ENCODE results near the gene ABR. TPM values are rescaled to one million over a fixed set of nuclear protein-coding genes. Genes with fewer than 3 reads are reported as not detected.
"Not testable (repeated sequence)": the region's sequence is repeated elsewhere in the genome, so short reads cannot be mapped to it uniquely, and the experiment has no call there.

Gene ABR
- total RNA-seq, 1 donor = 64.6 TPM

DNA sequence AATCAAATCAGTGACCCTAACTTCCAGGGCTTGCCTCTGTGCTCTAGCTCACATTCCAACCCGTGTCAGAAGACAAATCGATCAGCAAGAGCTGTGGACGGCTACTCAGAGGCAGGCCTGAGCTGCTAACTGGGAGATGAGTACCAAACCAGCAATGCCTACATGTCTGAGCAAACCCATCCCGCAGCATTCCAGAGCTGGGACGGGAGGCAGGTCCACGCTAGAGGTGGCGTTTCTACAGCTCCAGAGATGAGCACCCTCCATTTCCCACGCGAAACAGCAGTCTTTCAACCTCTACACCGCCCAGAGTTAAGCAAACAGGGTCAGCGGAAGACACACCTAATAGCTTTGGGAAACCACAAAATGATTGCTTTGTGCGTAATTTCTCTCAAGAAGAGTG, 206.7 kb downstream of the ABR start:
- no peak for DNase-seq (ENCODE audit: low read depth in 2 of 3, low spot score in 2 of 3)

DNA sequence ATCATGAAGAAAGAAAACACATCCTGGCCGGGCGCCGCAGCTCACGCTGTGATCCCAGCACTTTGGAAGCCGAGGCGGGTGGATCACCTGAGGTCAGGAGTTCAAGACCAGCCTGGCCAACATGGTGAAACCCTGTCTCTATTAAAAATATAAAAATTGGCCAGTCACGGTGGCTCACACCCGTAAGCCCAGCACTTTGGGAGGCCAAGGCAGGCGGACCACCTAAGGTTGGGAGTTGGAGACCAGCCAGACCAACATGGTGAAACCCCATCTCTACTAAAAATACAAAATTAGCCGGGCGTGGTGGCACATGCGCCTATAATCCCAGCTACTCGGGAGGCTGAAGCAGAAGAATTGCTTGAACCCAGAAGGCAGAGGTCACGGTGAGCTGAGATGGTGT, 207.9 kb downstream of the ABR start:
- DNase-seq (ENCODE audit: low read depth in 2 of 3, low spot score in 2 of 3) = not testable (repeated sequence)

DNA sequence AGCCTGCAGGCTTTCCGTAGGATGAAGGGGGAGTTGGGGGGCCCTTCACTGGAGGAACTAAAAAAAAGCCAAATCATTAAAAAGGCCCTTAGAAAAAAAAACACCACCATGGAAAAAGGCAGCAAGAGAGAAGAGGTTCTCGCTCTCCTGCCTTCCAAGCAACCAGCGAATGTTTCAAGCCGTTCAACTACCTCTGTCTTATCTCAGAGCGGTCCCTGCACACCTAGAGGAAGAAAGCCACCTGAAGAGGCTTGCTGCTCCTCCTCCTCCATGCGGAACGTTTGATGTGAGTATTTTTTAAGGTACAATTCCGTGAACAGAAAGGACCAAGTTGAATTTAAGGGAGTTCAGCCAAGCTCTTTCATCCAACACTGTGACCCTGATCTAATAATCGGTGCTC, 209.4 kb downstream of the ABR start:
- no peak for DNase-seq (ENCODE audit: low read depth in 2 of 3, low spot score in 2 of 3)

DNA sequence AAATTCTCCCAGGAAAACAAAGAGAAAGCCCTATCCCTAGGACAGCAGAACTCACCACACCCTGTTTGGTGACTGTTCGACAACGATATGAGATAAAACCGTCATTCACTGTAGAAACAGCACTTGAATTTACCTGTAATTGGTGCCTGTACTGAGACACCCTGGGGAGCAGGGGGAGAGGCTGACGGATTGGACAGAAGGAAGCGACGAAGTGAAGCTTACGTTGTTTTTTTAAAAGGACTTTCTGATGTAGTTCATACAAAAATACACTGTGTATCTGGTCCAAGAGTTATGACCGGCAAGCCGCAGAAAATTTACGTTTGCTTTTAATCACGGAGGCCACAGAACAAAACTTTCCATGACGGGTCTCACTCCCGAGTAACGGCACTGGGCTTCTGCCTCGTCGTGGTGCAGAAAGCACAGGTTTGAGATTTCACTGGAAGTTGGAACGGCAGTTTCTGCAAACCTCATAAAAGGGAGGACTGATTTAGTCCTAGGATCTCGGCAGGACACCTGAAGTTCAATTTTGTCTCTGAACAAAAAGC, 209.9 kb downstream of the ABR start:
- peak in 1 of 3 donors; percentile 36 for DNase-seq (ENCODE audit: low read depth in 2 of 3, low spot score in 2 of 3)

DNA sequence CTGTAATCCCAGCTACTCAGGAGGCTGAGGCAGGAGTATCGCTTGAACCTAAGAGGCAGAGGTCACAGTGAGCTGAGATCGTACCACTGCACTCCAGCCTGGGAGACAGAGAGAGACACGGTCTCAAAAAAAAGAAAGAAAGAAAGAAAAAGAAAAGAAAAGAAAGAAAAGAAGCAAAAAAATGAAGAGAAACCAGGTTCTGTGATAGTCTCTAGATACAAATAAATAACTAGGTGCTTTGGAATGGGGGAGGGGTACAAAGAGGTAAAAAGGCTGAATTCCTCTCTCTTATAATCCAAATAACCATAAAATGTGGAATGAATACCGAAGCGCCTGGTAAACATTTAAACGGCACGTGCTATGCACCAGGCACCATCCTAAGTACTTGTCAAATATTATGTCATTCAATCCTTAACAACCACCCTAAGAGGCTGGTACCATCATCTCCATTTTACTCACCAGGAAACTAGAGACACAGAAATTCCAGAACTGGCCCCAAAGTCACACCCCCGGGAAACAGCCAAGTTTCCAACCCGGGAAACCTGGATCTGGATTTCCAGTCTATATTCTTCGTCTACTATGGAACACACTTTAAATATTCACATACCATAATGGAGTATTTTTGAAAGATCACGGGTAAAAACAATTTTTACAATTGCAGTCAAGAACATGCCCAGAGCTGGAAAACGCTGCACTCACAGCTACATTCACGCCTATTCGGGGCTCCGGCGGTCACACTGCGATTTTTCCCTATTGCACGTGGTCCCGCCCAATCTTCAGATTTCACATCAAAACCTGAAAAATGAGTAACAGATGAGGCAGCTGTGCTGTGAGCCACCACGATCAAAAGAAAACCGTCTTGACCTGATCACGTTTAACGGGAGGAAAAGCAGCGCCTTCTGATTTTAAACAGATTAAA, 210.7 kb downstream of the ABR start:
- DNase-seq (ENCODE audit: low read depth in 2 of 3, low spot score in 2 of 3) = no peak

DNA sequence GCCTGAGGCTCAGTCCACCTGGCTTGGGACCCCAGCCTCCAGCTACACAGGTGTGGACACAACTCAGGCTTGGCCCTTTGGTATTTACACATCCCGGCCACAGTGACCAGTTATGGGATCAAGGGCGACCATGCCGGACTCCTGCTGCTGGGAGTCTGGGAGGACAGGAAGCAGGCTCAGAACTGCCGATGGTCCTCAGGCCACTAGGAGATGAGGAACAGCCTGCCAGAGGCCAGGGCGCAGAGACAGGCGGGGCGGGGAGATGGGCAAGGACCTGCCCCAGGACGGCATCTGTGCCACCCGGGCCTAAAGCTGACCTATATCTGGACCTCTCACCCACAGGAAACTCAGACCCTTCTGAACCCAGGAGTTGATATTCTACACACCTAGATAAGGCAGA, 212.7 kb downstream of the ABR start:
- DNase-seq (ENCODE audit: low read depth in 2 of 3, low spot score in 2 of 3) = no peak

DNA sequence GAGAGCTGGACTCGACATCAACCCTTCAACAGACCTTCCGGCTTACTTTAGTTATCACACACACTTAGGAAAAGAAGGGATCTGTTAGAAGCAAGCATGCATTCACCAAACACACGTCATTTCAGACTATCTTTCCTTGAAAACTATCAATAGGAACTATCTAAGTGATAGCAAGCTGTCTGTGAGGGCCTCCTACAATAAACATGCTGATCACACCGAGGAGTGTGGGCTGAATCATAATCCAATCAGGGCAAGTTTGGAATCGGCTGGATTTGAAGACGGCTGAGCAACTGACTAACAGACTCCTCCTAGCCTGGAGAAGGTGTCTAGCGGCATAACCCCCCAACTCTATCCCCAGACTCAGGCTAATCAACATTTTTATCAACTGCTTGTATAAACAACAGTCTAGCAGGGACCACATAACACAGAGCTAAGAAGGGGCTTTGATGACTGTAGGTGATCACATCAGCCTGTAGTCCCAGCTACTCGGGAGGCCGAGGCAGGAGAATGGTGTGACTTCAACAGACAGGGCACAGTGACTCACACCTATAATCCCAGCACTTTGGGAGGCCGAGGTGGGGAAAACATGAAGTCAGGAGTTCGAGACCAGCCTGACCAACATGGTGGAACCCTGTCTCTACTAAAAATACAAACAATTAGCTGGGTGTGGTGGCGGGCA, 214.3 kb downstream of the ABR start:
- no peak for DNase-seq (ENCODE audit: low read depth in 2 of 3, low spot score in 2 of 3)

DNA sequence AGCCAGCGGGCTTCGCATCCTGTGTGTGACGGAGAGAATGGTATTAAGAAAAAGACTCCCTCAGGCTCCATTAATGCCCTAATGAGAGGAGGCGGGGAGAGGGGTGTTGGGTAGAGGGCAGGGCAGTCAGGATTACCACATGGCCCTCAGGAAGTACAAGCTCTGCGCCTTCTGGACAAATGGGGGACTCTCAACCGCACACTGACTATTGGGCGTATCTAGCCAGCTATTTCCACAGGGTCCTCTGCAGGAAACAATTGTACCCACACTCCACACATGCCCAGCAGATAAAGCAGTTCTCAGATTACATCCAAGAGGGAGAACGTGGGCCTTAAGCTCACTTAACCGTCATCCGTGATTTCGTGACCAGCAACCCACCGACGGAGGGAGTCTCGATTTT, 214.9 kb downstream of the ABR start:
- no peak for DNase-seq (ENCODE audit: low read depth in 2 of 3, low spot score in 2 of 3)

DNA sequence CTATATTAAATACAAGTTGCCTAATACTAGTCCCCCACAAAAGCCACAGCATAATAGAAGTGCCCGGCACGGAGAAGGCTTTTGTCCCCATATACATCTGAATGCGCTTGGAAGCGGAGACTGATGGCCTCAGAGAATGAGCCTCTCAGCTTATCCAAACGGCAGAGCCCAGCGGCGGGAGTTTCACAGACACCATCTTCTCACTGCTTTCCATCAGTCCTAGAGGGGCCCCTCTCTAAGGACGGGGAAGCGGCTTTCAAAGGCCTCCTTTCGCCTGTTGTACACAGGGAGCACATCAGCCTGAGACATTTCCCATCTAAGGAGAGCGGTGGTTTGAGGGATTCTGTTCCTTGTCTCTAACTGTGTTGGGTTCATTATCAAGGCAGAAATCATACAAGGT, 217.1 kb downstream of the ABR start:
- no peak for DNase-seq (ENCODE audit: low read depth in 2 of 3, low spot score in 2 of 3)

DNA sequence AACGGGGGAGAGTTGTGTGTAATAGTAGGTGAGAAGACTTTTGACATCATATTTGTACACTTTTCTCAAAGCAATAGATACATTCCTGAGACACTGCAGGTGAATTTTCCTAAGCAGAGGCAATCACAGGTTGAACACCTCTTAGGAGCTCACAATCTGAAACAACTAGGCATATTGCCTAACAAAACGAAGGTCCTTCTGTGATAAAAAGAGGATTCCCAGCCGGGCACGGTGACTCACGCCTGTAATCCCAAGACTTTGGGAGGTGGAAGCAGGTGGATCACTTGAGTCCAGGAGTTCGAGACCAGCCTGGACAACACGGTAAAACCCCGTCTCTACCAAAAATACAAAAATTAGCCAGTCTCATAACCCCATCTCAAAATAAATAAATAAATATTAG, 217.6 kb downstream of the ABR start:
- no peak for DNase-seq (ENCODE audit: low read depth in 2 of 3, low spot score in 2 of 3)

DNA sequence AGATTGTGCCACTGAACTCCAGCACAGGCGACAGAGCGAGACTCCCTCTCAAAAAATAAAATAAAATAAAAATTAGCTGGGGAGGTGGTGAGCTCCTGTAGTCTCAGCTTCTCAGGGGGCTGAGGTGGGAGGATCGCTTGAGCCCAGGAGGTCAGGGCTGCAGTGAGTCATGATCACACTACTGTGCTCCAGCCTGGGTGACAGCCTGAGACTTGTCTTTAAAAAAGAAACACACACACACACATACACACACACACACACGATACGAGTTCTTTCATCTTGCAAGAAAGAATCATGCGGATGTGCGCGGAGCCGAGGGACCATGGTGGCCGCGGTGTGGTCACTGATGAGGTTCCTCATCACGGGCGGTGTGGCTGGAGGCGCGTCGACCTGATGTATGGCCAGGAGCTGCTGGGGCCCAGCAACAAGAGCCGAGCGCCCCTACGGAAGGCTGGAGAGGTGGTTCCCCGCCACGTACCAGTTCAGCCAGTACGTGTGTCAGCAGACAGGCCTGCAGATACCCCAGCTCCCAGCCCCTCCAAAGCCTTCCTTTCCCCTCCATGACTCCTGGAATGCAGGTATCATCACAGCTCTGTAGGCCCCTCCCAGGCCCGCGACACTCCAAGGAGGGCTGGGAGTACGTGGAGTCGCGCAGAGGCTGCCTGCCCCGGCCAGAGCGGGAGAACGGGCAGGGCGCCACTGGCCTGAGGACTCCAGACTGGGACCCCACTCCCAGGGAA, 220.9 kb downstream of the ABR start:
- no peak for DNase-seq (ENCODE audit: low read depth in 2 of 3, low spot score in 2 of 3)

DNA sequence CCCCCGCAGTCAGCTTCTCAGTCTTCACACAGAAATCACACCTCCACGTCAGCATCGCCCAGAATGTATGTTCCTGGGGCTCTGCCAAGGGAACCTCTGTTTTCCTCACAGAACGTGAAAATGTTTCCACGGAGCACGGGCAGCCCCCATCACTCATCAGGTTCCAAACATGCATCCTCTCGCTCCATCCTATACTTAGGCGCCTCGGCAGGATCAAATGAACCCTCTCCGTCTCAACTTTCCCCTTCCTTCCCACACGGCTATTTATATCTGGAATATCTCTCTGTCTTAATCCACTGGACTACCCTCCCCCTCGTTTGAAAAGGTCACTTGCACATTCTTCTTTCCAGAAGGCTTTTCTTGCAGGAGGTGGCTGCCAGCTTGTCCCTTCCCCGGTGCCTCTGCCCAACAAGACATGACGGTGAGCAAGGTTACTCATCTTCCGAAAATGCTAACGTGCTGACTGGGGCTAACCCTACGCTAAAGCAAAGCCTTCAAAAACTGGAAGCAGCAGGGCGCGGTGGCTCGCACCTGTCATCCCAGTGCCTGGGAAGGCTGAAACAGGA, 221.8 kb downstream of the ABR start:
- no peak for DNase-seq (ENCODE audit: low read depth in 2 of 3, low spot score in 2 of 3)

DNA sequence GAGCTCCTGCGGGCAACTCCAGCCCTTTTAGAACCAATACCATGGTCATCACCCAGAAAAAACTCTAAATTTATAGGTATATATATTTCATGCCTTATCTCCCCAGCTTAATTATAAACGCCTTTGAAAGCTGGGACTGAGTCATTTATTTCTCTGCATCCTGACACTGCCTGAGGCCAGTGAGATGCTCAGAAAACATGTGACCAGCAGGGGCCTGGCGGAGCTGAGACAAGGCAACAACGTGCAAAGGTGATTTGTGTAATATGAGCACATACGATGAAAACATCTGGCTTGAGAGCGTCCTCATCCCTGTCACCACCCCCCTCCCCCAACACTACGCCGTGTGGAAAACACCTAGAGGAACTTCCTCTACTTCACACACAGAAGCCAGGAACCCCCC, 222.9 kb downstream of the ABR start:
- DNase-seq (ENCODE audit: low read depth in 2 of 3, low spot score in 2 of 3) = no peak

DNA sequence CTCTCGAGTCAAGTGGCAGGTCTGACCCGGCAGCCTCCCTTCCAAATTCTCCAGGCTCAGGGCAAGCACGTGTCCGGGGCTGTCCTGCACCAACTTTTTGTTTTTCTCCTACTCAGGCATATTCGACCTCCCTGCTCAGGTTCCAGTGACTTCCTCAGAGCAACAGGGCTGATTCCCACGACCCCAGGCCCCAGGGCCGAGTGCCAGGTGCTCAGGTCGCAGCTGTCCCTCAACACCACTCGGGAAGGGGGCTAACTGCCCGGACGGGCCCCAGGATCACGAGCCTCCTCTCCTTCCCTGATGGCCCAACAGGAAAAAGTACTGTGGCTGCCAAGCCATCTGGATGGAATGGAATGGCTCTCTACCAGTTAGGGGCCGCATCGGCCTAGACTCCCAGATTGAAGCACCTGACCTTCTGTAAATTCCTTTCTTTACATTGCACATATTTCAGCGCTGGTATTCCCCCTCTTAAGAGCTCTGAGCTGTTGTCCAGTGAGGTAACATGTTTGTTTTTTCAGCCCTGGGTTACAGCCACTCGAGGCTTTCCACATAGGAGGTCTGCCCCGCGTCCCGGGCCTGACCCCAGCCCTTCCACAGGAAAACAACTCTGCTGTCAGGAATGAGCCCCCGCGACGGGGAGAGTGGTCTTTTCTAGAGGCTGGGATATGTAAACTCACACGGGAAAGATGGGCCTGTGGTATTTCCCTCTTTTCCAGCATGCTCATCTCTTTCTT, 225.2 kb downstream of the ABR start:
- DNase-seq (ENCODE audit: low read depth in 2 of 3, low spot score in 2 of 3) = no peak

DNA sequence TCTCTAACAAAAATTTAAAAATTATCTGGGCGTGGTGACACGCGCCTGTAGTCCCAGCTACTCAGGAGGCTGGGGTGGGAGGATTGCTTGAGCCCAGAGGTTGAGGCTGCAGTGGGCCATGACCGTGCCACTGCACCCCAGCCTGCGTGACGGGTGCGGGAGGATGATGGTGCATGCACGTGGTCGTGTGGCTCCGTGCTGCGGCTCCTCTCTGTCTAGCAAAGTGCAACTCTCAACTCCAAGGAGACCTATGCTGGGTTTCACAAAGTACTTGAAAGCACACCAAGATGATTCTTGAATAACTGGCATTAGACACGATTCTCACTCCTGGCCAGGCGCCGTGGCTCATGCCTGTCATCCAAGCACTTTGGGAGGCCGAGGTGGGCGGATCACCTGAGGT, 226.0 kb downstream of the ABR start:
- no peak for DNase-seq (ENCODE audit: low read depth in 2 of 3, low spot score in 2 of 3)

Small RNAs within 50 kb of the gene (small RNA-seq; reads per million reads assigned to genes)
- gene AC016292.2 = not detected
- not detected for gene MIR3183
- not detected for gene RF00017

Other genes with a start within 250 kb of the ABR start
- gene NXN, start 200.2 kb downstream of the ABR start, total RNA-seq = 1.6 TPM
- gene TIMM22, start 182.9 kb downstream of the ABR start, total RNA-seq = 10.5 TPM
- gene BHLHA9, start 90.5 kb upstream of the ABR start, total RNA-seq = not detected
- gene TRARG1, start 99.7 kb upstream of the ABR start, total RNA-seq = not detected
- 192 TPM for gene YWHAE, start 220.2 kb upstream of the ABR start, total RNA-seq